ENCODE measurements around the gene ZNF311. TPM values are rescaled to one million over a fixed set of nuclear protein-coding genes. Genes with fewer than 3 reads are reported as not detected.

Gene ZNF311
- total RNA-seq, 4 donors from 2014 or later: 1.1 to 1.9 TPM; not detected in 2

- peaks cover 0 to 18% (median 10%) of the 10 kb centered on the region in 4 donors for H3K4me1 ChIP-seq
- no peak for DNase-seq
- TF ChIP-seq EP300 (IDR thresholded peaks at IDR 0.05; ENCODE audit: low read depth) (no peak), CTCF (IDR thresholded peaks at IDR 0.05) (no peak), POLR2AphosphoS5 (IDR thresholded peaks at IDR 0.05) (no peak), POLR2A (IDR thresholded peaks at IDR 0.05) (no peak)
- H3K36me3 ChIP-seq: no peaks in the 10 kb centered on the region
- in situ Hi-C loops (cut with MboI; ENCODE audit: low pct_ligation_motif_present in 1 of 4, low pct_unique_long_range_greater_than_20kb in 1 of 4, low sequenced_read_pairs in 3 of 4): loop anchor here in 1 of 4 donors (25.0 kb wide), 1 partner anchor 172 kb away; no protein-coding TSS in a partner anchor
- no peaks in the 10 kb centered on the region for H3K9me3 ChIP-seq
- no peak overlapping the region for H3K27ac ChIP-seq
- intact Hi-C loops (cut with DNase I; ENCODE audit: low total_unique reads): no loop called here
- peaks cover 43% of the 10 kb centered on the region for H3K27me3 ChIP-seq
- WGBS, 2 donors (ENCODE audit: low coverage in 1 of 2): 49 to 60% methylated on average over 1 of the region's 1 CpG
- no peak overlapping the region for H3K4me3 ChIP-seq
Measured at GRCh38 chr6:29009358-29009757, 4.2 kb upstream of the ZNF311 start.

- WGBS, 2 donors (ENCODE audit: low coverage in 1 of 2): 87 to 93% methylated on average over 2 of the region's 2 CpGs
- no peaks in the 10 kb centered on the region for H3K9me3 ChIP-seq
- H3K27me3 ChIP-seq: peaks cover 31% of the 10 kb centered on the region
- TF ChIP-seq POLR2A (IDR thresholded peaks at IDR 0.05) (no peak), EP300 (IDR thresholded peaks at IDR 0.05; ENCODE audit: low read depth) (no peak), CTCF (IDR thresholded peaks at IDR 0.05) (no peak), POLR2AphosphoS5 (IDR thresholded peaks at IDR 0.05) (no peak)
- no peak for DNase-seq
- H3K27ac ChIP-seq: no peak overlapping the region
- H3K4me1 ChIP-seq: peaks cover 0 to 18% (median 10%) of the 10 kb centered on the region in 4 donors
- H3K4me3 ChIP-seq: no peak overlapping the region
- no peaks in the 10 kb centered on the region for H3K36me3 ChIP-seq
- in situ Hi-C loops (cut with MboI; ENCODE audit: low pct_ligation_motif_present in 1 of 4, low pct_unique_long_range_greater_than_20kb in 1 of 4, low sequenced_read_pairs in 3 of 4): loop anchor here in 1 of 4 donors (25.0 kb wide), 1 partner anchor 171 kb away; no protein-coding TSS in a partner anchor
- intact Hi-C loops (cut with DNase I; ENCODE audit: low total_unique reads): no loop called here
Measured at GRCh38 chr6:29008089-29008488, 3.0 kb upstream of the ZNF311 start.

- TF ChIP-seq EP300 (IDR thresholded peaks at IDR 0.05; ENCODE audit: low read depth): no peak
- TF ChIP-seq POLR2AphosphoS5 (IDR thresholded peaks at IDR 0.05): no peak
- no peak for TF ChIP-seq CTCF (IDR thresholded peaks at IDR 0.05)
- no peak for TF ChIP-seq POLR2A (IDR thresholded peaks at IDR 0.05)
- intact Hi-C loops (cut with DNase I; ENCODE audit: low total_unique reads): no loop called here
- H3K36me3 ChIP-seq: no peaks in the 10 kb centered on the region
- no peak overlapping the region for H3K4me3 ChIP-seq
- no peaks in the 10 kb centered on the region for H3K9me3 ChIP-seq
- peaks cover 5% of the 10 kb centered on the region for H3K27me3 ChIP-seq
- no peaks in the 10 kb centered on the region for H3K4me1 ChIP-seq
- no peak for DNase-seq
- no peak overlapping the region for H3K27ac ChIP-seq
- in situ Hi-C loops (cut with MboI; ENCODE audit: low pct_ligation_motif_present in 1 of 4, low pct_unique_long_range_greater_than_20kb in 1 of 4, low sequenced_read_pairs in 3 of 4): no loop called here
- WGBS, 2 donors (ENCODE audit: low coverage in 1 of 2): 81 to 91% methylated on average over 1 to 2 of the region's 2 CpGs
Measured at GRCh38 chr6:28996844-28997510, 8.1 kb downstream of the ZNF311 start.

- Histone ChIP-seq H3K4me1 (no peaks in the 10 kb centered on the region), H3K9me3 (no peaks in the 10 kb centered on the region), H3K4me3 (no peak overlapping the region), H3K27ac (no peak overlapping the region), H3K36me3 (no peaks in the 10 kb centered on the region), H3K27me3 (peaks cover 13% of the 10 kb centered on the region)
- in situ Hi-C loops (cut with MboI; ENCODE audit: low pct_ligation_motif_present in 1 of 4, low pct_unique_long_range_greater_than_20kb in 1 of 4, low sequenced_read_pairs in 3 of 4) (no loop called here), intact Hi-C loops (cut with DNase I; ENCODE audit: low total_unique reads) (no loop called here)
- whole genome bisulfite sequencing, 2 donors (ENCODE audit: low coverage in 1 of 2): 95 to 100% methylated on average over 3 to 8 of the region's 8 CpGs
- no peak for DNase-seq
- no peak for TF ChIP-seq CTCF (IDR thresholded peaks at IDR 0.05)
- no peak for TF ChIP-seq POLR2AphosphoS5 (IDR thresholded peaks at IDR 0.05)
Measured at GRCh38 chr6:28995093-28995650, 9.9 kb downstream of the ZNF311 start.

Measured in transverse colon (tissue), 4 donors.